A673 (cell line): ENCODE data around the gene WFDC1.

ENCODE experiments used
- CTCF ChIP-seq: fragments of 300-800, 200-600 bp; sonication (generic); conservative IDR thresholded peaks from 2 replicates; pipeline ENCODE4 v1.5.1; 2017; ENCODE audit warnings: low read depth, mild to moderate bottlenecking, antibody characterized with exemption, low read length, moderate library complexity, mixed read lengths
- EZH2 ChIP-seq: fragments of 200-600 bp; sonication (generic); IDR thresholded peaks from 2 replicates; pipeline ENCODE4 v1.6.1; 2017; ENCODE audit warnings: borderline replicate concordance, low read depth, mild to moderate bottlenecking, mixed read lengths, antibody characterized with exemption, low read length; ENCODE audit not compliant: poor library complexity, severe bottlenecking

- TF ChIP-seq CTCF (no peak), EZH2 (no peak)
These were observed 3.5 kb upstream of the WFDC1 start for GRCh38 chr16:84291226-84291625.
